Stimulated activated CD4-positive, alpha-beta T cell treated with anti-CD3 and anti-CD28 coated beads, TNF-alpha, amount 100 ng/mL, for 24 hours (primary cell): ENCODE measurements around the gene TSHZ2.
"Not testable (repeated sequence)": the region's sequence is repeated elsewhere in the genome, so short reads cannot be mapped to it uniquely, and the experiment has no call there.

ENCODE experiments used
- DNase-seq, 3 experiments: peaks; one replicate each; pipeline ENCODE4 v3.0.0-alpha.2; 2020; ENCODE audit warnings: low read depth in 3 of 3

Gene TSHZ2

GRCh38 chr20:53408691-53409446, 436.7 kb downstream of the TSHZ2 start:
- DNase-seq, result no peak

DNA sequence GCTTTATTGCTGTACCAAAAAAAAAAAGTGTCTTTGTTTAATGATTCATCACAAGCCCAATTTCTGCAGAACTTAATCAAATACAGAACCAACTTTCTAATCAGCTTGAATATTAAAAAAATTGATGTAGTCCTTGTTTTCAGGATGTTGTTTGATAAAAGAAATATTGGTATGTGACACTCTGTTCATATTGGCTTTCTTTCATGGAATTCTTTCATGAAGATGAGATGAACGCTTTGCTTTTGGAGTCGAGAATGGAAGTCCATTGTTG, 437.2 kb downstream of the TSHZ2 start:
- no peak for DNase-seq

- no peak for DNase-seq
Observed at GRCh38 chr20:53411129-53411528, 439.0 kb downstream of the TSHZ2 start.

- DNase-seq, result no peak
Observed at GRCh38 chr20:53411891-53412290, 439.7 kb downstream of the TSHZ2 start.

GRCh38 chr20:53412577-53413185, 440.5 kb downstream of the TSHZ2 start:
- no peak for DNase-seq

DNA sequence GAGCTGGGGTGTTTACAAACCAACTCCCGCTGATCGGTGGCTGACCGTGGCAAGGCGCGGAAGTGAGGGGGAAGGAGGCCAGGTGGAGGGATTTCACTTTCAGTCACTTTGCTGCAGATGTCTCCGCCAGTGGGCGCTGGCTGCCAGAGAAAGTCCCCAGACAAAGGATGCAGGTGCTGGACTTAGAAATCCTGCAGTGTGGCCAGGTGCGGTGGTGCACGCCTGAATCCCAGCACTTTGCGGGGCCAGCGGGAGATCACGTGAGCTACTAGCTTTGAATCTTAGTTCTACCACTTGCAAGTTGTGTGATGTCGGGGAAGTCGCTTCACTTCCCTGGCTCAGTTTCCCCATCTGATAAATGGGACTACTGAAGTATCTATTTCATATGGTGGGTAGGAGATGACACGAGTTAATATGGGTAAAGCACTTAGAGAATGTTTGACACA, 441.1 kb downstream of the TSHZ2 start:
- DNase-seq, result peak in 2 of 3 experiments; percentile 7 to 45

- DNase-seq, result not testable (repeated sequence)
Observed at GRCh38 chr20:53413845-53414244, 441.7 kb downstream of the TSHZ2 start.

GRCh38 chr20:53419693-53420460, 447.7 kb downstream of the TSHZ2 start:
- DNase-seq, result no peak

GRCh38 chr20:53421343-53421742, 449.2 kb downstream of the TSHZ2 start:
- DNase-seq, result no peak

GRCh38 chr20:53422039-53422438, 449.9 kb downstream of the TSHZ2 start:
- DNase-seq, result no peak

GRCh38 chr20:53423587-53424146, 451.5 kb downstream of the TSHZ2 start:
- DNase-seq, result no peak

DNA sequence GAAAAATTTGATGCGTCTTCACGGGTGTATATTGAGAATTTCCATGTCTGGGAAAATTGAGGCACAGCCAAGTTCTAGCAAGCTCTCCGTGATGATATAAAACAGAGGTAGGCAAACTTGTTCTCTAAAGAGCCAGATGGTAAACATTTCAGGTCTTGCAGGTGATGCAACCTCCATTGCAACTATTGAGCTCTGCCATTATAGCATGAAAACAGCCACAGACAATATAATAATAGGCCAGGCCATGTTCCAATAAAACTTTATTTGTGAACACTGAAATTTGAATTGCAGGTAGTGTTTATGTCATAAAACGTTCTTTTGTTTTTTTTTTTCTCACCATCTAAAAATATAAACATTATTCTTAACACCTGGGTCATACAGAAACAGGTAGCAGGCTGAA, 453.3 kb downstream of the TSHZ2 start:
- no peak for DNase-seq

DNA sequence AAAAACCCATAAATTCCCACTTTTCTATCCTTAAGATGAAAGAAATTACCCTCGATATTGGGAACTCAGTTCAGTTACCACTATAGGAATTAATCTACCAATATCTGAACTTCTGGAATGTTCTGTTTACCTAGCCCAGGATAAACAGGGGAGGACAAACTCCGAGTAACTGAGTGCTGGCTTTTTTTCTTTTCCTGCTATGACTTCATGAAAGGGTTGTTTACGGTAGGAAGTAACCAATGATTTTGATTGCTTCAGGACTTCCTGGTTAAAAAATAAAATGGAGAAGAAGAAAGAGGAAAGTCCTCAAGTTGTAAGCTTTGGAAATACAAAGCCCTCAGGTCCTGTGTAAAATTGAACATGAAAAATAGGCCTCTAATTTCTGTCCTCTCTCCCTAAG, 453.8 kb downstream of the TSHZ2 start:
- DNase-seq, result no peak

DNA sequence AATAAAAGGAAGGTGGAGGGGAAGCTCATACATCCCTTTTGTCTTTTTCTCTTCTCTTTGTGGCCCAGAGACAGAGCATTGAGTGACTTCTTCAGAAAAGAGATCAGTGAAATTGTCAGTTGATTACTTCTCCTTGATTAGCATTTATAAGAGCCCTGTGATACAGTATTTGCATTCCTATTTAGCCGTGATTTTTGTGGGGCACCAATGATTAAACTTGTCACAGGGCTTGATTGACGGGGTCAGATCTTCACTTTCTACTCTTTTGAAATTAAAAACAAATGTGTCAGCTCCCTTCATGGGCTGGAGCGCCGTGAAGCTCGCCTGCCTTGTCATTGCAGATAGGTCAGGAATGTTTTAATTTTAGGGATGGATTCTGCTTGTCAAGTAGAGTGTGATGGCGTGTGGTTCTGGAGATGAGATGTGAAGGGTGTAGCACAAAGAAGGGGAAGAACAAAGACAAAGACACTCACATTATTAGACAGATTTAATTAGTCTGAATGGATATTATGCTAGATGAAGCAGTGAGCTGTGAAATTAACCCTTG, 454.7 kb downstream of the TSHZ2 start:
- no peak for DNase-seq

- DNase-seq, result no peak
Observed at GRCh38 chr20:53427951-53428350, 455.8 kb downstream of the TSHZ2 start.

DNA sequence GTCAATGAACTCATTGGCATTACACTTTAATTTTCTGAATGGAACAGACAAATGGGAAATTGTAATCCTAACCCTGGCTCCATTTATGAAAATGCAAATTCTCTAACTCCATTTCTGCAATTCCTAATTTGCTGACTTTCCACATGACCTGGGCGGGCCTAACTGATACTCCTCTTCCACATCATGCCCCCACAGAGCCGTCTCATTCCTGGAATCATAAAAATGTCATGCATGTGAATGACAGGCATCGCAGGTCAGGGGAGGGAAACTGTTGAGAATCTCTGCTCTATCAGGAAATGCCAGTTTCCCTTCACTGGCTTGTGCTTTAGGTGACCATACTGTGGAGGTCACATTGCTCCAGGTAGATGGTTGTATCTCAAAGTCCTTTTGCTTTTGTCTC, 456.4 kb downstream of the TSHZ2 start:
- DNase-seq, result no peak

- DNase-seq, result no peak
Observed at GRCh38 chr20:53428996-53429395, 456.8 kb downstream of the TSHZ2 start.

DNA sequence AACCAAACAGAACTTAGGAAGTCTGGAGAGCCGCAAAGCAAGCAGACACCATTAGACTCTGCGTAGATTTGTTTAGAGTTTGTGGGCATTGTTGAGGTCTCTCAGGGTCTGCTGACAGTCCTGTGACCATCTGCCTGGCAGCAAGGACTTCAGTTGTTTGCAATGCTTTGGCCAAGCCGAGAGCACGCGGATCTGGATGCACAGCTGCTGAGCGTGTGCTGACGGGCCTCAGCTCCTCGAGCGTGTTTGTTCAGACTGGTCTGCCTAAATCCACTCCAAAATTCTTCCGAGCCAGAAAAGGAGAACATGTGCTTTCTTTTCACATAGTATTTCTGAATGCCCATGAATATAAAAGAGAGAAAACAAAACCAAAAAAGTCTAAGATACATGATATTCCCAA, 462.5 kb downstream of the TSHZ2 start:
- no peak for DNase-seq

GRCh38 chr20:53436927-53437326, 464.8 kb downstream of the TSHZ2 start:
- DNase-seq, result not testable (repeated sequence)

GRCh38 chr20:53438368-53438767, 466.2 kb downstream of the TSHZ2 start:
- no peak for DNase-seq

DNA sequence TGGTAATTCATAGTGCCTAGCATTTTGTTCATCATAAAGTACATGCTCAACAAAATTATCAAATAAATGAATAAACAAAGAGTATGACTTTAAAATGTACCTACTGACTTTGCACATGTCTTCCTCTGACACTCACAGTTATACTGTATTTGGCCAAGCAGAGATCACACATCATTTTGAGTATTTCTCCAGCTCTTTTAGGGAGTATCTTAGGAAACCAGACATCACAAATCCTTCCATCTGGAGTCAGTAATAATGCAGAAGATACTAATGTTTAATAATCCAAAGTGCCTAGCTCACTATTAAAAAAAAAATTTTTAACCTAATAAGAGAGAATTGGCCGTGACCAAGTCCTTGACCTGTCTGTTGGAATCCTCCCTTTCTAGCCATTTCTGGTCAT, 466.9 kb downstream of the TSHZ2 start:
- DNase-seq, result no peak

GRCh38 chr20:53439616-53440015, 467.5 kb downstream of the TSHZ2 start:
- DNase-seq, result no peak
